Activated CD4-positive, alpha-beta T cell treated with anti-CD3 and anti-CD28 coated beads for 1 hour (primary cell): ENCODE measurements around the gene FAM209B.
"Not testable (repeated sequence)": the region's sequence is repeated elsewhere in the genome, so short reads cannot be mapped to it uniquely, and the experiment has no call there.

ENCODE experiments used
- DNase-seq: peaks from one replicate; pipeline ENCODE4 v3.0.0-alpha.2; 2020

The FAM209B gene

GRCh38 chr20:56532946-56533345 is at the start of gene FAM209B:
TSS of gene FAM209B (plus strand) at chr20:56533246. CDS start at chr20:56533342, 96 bp downstream.
- DNase-seq = not testable (repeated sequence)

- DNase-seq = no peak
Measured at GRCh38 chr20:56483970-56484369, 49.1 kb upstream of the FAM209B start.

- no peak for DNase-seq
Measured at GRCh38 chr20:56487216-56487615, 45.8 kb upstream of the FAM209B start.

GRCh38 chr20:56488566-56488965 is 44.5 kb upstream of the FAM209B start:
- DNase-seq = no peak

GRCh38 chr20:56501116-56501515 is 31.9 kb upstream of the FAM209B start:
- DNase-seq = no peak

- no peak for DNase-seq
Measured at GRCh38 chr20:56503916-56504315, 29.1 kb upstream of the FAM209B start.

GRCh38 chr20:56504373-56505005 is 28.6 kb upstream of the FAM209B start:
- DNase-seq = no peak

- no peak for DNase-seq
Measured at GRCh38 chr20:56506103-56506502, 26.9 kb upstream of the FAM209B start.

- no peak for DNase-seq
Measured at GRCh38 chr20:56511926-56512325, 21.1 kb upstream of the FAM209B start.

- DNase-seq = no peak
Measured at GRCh38 chr20:56513161-56514150, 19.6 kb upstream of the FAM209B start.

GRCh38 chr20:56516631-56517030 is 16.4 kb upstream of the FAM209B start:
- DNase-seq = no peak

GRCh38 chr20:56517211-56517610 is 15.8 kb upstream of the FAM209B start:
- no peak for DNase-seq

GRCh38 chr20:56517641-56518040 is 15.4 kb upstream of the FAM209B start:
- no peak for DNase-seq

GRCh38 chr20:56518126-56518525 is 14.9 kb upstream of the FAM209B start:
- DNase-seq = no peak

GRCh38 chr20:56518721-56519398 is 14.2 kb upstream of the FAM209B start:
- DNase-seq = no peak

GRCh38 chr20:56519551-56519950 is 13.5 kb upstream of the FAM209B start:
- DNase-seq = no peak

- no peak for DNase-seq
Measured at GRCh38 chr20:56520180-56520579, 12.9 kb upstream of the FAM209B start.

- not testable (repeated sequence) for DNase-seq
Measured at GRCh38 chr20:56520746-56521354, 12.2 kb upstream of the FAM209B start.

- DNase-seq = no peak
Measured at GRCh38 chr20:56522311-56522710, 10.7 kb upstream of the FAM209B start.

GRCh38 chr20:56524444-56524843 is 8.6 kb upstream of the FAM209B start, which contains the start of gene FAM209A:
TSS of gene FAM209A (plus strand) at chr20:56524744. CDS start at chr20:56524809, 65 bp downstream.
- not testable (repeated sequence) for DNase-seq

- DNase-seq = no peak
Measured at GRCh38 chr20:56527521-56527920, 5.5 kb upstream of the FAM209B start.

GRCh38 chr20:56537997-56538396 is 5.0 kb downstream of the FAM209B start:
- no peak for DNase-seq

GRCh38 chr20:56540415-56540814 is 7.4 kb downstream of the FAM209B start:
- no peak for DNase-seq
